NCI-H2081 treated with DMSO at 0.1 percent for 48 hours (cell line): ENCODE measurements around the gene ADH6.
"Not testable (repeated sequence)": the region's sequence is repeated elsewhere in the genome, so short reads cannot be mapped to it uniquely, and the experiment has no call there.

Source experiments
- DNase-seq: peaks from one replicate; lab custom pipeline; 2025; lab: John Stamatoyannopoulos, UW

The ADH6 gene

GRCh38 chr4:99219072-99219471 lies at the start of gene ADH6:
TSS of gene ADH6 (minus strand) at chr4:99219246. CDS start at chr4:99219152, 94 bp downstream.
- DNase-seq: no peak

GRCh38 chr4:99264927-99265326 lies 45.9 kb upstream of the ADH6 start:
- no peak for DNase-seq

- DNase-seq: no peak
Observed at GRCh38 chr4:99252746-99253145, 33.7 kb upstream of the ADH6 start.

DNA sequence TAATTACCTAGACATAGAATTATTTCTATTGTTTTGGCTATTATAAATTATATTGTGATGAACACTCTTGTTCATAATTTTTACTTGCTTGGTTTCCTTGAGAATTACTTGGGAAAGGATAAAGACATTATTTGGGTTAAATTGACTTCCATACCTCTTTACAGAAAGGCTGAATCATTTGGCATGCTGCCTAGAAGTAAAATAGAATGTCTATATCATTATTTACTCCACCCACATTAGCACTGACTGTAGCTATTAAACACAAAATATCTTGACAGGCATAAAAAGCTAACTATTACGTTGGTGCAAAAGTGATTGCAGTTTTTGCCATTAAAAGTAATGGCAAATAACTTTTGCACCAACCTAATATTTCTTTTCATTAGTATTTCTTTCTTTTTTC lies 29.7 kb upstream of the ADH6 start:
- DNase-seq: no peak

DNA sequence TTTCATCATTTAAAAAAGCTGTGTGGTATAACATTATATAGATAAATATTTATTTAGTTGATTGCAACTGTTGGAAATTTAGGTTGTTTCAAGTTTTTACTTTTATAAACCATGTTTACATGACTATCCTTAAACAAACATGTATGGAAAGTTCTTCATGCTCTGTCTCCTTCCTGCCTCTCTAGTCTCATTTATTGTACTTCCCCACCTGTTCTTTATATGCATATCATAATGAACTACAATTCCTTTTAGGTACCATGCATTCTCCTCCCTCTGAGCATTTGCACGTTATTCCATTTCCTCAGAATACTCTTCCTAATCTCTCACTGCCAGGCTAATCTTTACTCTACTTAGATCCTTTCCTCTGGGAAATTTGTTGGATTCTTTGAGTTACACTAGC lies 16.9 kb upstream of the ADH6 start:
- no peak for DNase-seq

- no peak for DNase-seq
Observed at GRCh38 chr4:99234331-99235010, 15.4 kb upstream of the ADH6 start.

GRCh38 chr4:99233397-99233796 lies 14.4 kb upstream of the ADH6 start:
- not testable (repeated sequence) for DNase-seq

- DNase-seq: not testable (repeated sequence)
Observed at GRCh38 chr4:99228706-99229105, 9.7 kb upstream of the ADH6 start.

- DNase-seq: not testable (repeated sequence)
Observed at GRCh38 chr4:99227646-99228045, 8.6 kb upstream of the ADH6 start.

- DNase-seq: no peak
Observed at GRCh38 chr4:99221980-99222379, 2.9 kb upstream of the ADH6 start.

- DNase-seq: no peak
Observed at GRCh38 chr4:99219479-99219878, 433 bp upstream of the ADH6 start.

- no peak for DNase-seq
Observed at GRCh38 chr4:99215521-99215920, 3.5 kb downstream of the ADH6 start.

GRCh38 chr4:99210789-99211188 lies 8.3 kb downstream of the ADH6 start:
- DNase-seq: no peak

- DNase-seq: no peak
Observed at GRCh38 chr4:99209671-99210070, 9.4 kb downstream of the ADH6 start.

- DNase-seq: no peak
Observed at GRCh38 chr4:99208719-99209075, 10.3 kb downstream of the ADH6 start.

GRCh38 chr4:99207911-99208718 lies 10.9 kb downstream of the ADH6 start:
- DNase-seq: no peak

GRCh38 chr4:99207069-99207743 lies 11.8 kb downstream of the ADH6 start:
- no peak for DNase-seq

DNA sequence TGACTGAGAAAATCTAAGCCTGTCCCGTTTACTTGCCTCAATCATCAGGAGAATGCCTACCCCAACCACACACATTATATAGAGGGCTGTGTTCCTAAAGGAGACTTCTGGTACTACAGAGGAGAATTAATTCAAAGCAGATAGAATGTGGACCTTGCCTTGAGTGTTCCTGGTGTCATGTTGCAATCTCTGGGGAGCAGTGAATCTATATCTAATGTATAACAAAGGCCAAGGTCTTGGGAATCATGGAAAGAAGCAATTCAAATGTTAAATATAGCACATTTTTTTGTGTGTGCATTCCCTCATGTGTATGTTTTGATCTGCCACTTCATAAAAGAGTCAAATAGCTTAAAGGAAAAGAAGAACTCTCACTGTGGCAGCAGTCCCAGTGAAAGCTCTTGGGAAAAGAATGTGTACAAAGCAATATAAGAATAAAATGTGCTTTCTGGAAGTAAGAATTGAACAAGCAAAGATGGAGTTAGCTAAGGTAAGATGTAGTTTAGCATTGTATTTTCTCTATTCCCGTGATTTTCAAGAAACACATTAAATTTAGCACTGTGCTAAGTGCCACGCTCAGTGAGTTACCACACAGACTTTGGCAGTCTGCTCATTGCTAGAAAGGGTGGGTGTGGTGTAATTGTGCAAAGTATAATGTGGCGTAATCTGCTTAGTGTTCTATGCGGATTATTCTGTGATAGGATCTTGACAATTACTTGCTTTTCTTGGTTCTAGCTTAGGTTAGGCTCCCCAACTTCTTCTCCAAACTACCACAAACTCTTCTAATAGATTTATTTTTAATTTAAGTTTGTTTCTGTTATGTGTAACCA lies 13.7 kb downstream of the ADH6 start:
- DNase-seq: no peak

- no peak for DNase-seq
Observed at GRCh38 chr4:99202536-99202935, 16.5 kb downstream of the ADH6 start.

- DNase-seq: no peak
Observed at GRCh38 chr4:99202094-99202493, 17.0 kb downstream of the ADH6 start.

GRCh38 chr4:99201690-99202089 lies 17.4 kb downstream of the ADH6 start:
- DNase-seq: no peak

DNA sequence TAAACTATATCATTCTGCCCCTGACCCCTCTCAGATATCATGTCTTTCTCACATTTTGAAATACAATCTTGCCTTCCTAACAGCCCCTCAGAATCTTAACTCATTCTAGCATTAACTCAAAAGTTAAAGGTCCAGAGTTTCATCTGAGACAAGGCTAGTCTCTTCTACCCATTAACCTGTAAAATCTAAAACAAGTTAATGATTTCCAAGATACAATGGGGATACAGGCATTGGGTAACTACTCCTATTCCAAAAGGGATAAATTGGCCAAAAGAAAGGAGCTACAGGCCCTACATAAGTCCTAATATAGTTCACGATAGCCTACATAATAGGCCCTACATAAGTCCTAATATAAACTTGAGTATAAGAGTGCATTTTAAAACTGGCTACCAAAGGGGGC lies 18.9 kb downstream of the ADH6 start:
- no peak for DNase-seq
